Activated naive CD4-positive, alpha-beta T cell treated with Interleukin-2 at 50 U/mL for 16 hours (primary cell): Measurements from ENCODE around the gene LGALS16.
"Not testable (repeated sequence)": the region's sequence is repeated elsewhere in the genome, so short reads cannot be mapped to it uniquely, and the experiment has no call there.

Experiments used
- DNase-seq: peaks from one replicate; pipeline ENCODE4 v3.0.0-alpha.2; 2020

Gene LGALS16

DNA sequence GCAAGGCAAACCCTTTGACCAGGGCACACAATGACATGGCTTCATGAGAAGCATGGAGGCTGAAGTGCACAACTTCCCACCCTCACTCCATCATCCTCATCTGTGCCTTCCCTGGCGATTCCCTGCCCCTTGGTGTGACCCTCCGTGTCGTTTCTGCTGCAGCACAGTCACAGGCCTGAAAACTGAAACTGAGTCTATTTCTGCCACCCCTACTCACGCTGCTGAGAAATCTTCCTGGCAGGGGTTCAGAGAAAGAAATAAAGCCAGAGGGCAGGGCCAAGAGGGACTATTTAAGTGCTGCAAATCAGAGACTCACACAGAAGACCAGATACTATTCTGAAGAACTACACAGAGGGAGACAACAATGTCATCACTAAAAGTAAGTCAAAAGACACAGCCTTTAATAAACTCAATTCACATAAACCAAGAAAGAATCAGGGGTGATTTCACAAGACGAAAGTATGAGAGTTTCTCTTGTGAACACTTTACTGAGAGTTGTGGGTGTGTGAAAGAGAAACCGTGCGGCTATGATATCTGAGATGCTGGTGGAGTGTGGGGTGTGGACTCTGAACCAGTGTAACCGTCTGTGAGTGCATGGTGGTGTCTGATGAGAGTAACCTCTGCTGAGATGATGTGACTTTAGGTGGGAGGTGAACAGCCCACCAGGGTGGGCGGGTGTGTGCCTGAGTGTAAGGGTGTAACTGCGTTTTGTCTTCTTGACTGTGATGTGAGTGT lies 23.5 kb downstream of the LGALS16 start:
- peak; percentile 71 for DNase-seq

- DNase-seq, result peak; percentile 59
Observed at GRCh38 chr19:39679791-39680168, 24.1 kb downstream of the LGALS16 start.

DNA sequence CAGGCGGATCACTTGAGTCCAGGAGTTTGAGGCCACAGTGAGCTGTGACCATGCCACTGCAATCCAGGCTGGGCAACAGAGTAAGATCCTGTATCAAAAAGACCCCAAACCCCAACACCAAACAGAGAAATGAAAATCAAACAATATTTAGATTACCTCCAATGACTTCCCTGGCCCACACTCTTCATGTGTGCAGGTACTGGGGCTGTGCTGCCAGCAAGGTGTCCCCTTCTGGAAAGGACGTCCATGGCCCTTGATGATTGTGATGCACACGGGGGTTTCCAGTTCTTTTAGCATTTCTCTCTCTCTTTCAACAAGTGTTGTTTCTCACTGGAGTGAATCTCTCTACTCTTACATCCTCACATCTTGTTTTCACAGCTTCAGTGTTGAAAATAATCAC lies 24.9 kb downstream of the LGALS16 start:
- no peak for DNase-seq

- DNase-seq, result no peak
Observed at GRCh38 chr19:39681416-39681815, 25.7 kb downstream of the LGALS16 start.

DNA sequence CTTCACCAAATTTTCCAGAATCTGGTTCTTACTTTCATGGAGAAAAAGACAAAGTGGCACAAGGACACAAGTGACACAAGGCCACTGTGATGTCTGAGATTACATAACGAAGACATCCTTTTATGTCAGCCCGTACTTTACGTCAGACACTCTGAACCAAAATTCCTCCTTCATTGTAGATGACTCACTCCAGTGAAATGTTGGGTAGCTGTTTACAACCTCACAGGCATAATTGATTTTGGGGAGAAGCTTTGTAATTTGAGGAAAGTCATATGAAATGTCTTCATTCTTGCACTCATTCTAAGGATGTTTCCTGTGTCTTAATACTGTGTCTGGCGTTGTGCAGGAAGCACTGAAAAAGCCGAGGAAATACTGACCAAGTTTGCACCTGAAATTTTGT lies 28.6 kb downstream of the LGALS16 start:
- DNase-seq, result no peak

- DNase-seq, result no peak
Observed at GRCh38 chr19:39686739-39687138, 31.0 kb downstream of the LGALS16 start.

- DNase-seq, result not testable (repeated sequence)
Observed at GRCh38 chr19:39688637-39689036, 32.9 kb downstream of the LGALS16 start.

GRCh38 chr19:39692166-39692565 lies 36.5 kb downstream of the LGALS16 start:
- no peak for DNase-seq

- no peak for DNase-seq
Observed at GRCh38 chr19:39692822-39693221, 37.1 kb downstream of the LGALS16 start.

DNA sequence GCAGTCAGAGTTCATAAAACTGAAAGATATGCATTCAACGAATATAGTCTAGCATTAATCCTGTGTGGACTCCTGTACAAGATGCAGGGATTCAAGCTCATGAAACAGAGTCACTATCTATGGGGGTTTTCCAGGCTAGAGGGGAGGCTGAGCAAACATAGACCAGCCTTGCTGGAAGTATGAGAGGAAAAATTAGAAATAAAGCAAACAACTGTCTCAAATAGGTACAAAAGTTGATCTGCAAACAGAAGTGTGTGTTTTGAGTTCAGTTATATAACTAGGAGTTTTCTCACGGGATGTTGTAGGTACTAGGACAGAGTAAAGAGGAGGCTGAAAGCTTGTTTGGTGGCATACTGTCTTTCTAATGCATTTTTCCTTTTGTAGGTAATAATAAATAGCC lies 40.0 kb downstream of the LGALS16 start:
- no peak for DNase-seq

DNA sequence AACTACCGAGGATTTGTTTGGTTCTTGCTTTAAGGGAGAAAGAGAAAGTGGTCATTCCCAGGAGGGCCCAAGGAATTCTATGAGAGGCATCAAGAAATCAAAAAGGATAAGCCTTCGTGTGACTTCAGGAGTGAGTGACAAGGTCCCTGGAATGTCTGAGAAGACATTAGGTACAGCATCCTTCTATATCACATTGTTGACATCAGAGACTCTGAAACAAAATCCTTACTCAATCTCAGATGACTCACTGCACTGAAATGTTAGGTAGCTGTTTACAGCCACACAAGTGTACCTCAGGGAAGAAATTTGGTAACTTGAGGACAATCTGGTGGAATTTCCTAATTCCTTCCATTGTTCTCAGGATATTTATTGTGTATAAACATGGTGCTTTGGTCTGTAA lies 40.7 kb downstream of the LGALS16 start:
- no peak for DNase-seq

- DNase-seq, result no peak
Observed at GRCh38 chr19:39698535-39698934, 42.8 kb downstream of the LGALS16 start.

- no peak for DNase-seq
Observed at GRCh38 chr19:39701291-39701690, 45.6 kb downstream of the LGALS16 start.

GRCh38 chr19:39704181-39705044 lies 48.7 kb downstream of the LGALS16 start, which contains the start of gene LGALS14:
LGALS14 (plus strand) TSS chr19:39704481; CDS start chr19:39704529, 48 bp downstream.
- peak; percentile 21 for DNase-seq

DNA sequence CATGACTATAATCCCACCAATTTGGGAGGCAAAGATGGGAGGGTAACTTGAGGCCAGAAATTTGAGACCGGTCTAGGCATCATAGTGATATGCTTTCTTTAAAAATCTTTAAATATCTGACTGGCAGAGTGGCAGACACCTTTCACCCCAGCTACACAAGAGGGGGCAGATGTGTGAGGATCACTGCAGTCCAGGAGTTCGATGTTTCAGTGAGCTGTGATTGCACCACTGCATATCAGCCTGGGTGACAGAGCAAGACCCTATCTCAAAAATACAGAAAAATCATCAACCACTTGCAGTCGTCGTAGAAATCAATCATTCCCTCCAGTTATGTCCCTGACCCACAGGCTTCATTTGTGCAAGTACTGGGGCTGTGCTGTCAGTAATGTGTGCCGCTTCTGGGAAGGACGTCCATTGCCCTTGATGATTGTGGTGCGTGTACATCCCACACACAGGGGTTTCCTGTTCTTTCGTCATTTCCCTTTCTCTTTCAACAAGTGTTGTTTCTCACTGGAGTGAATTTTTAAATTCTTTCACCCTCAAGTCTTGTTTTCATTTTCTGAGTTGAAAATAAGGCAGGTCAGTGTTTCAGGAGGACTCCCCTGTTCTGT lies 50.0 kb downstream of the LGALS16 start:
- DNase-seq, result peak; percentile 28

- no peak for DNase-seq
Observed at GRCh38 chr19:39708594-39708993, 52.9 kb downstream of the LGALS16 start.

- DNase-seq, result no peak
Observed at GRCh38 chr19:39709026-39709872, 53.5 kb downstream of the LGALS16 start.
